Aorta (tissue), 5 donors: ENCODE data around the gene IGFBP6. TPM values are rescaled to one million over a fixed set of nuclear protein-coding genes. Genes with fewer than 3 reads are reported as not detected.

ENCODE experiments used
- ATAC-seq: fragments of 200-7000 bp; cut with Tn5 transposase; one replicate; pipeline ENCODE4 v1.9.1; 2022; ENCODE audit warnings: moderate library complexity; ENCODE audit not compliant: low FRiP score
- DNase-seq, 2 donors: peaks; one replicate each; pipeline ENCODE4 v3.0.0-alpha.2; 2020
- H3K27ac ChIP-seq, 2 donors: one replicate each; pipeline ENCODE4 v1.5.1; 2013; ENCODE audit warnings: low read length in 2 of 2, mild to moderate bottlenecking in 2 of 2, moderate library complexity in 2 of 2, control low read depth in 1 of 2, inconsistent platforms in 1 of 2, low read depth in 1 of 2
- H3K27me3 ChIP-seq, 2 donors: one replicate each; pipeline ENCODE4 v1.6.1; 2013; ENCODE audit warnings: control low read depth in 1 of 2, low read length in 1 of 2, mild to moderate bottlenecking in 1 of 2, moderate library complexity in 1 of 2; ENCODE audit not compliant: insufficient read depth in 2 of 2, control insufficient read depth in 1 of 2
- H3K36me3 ChIP-seq, 2 donors: one replicate each; pipeline ENCODE4 v1.6.1; 2013; ENCODE audit warnings: control low read depth in 1 of 2, low read length in 1 of 2, mild to moderate bottlenecking in 1 of 2; ENCODE audit not compliant: insufficient read depth in 2 of 2, control insufficient read depth in 1 of 2
- H3K4me1 ChIP-seq, 2 donors: one replicate each; pipeline ENCODE4 v1.6.1; 2013; ENCODE audit warnings: low read length in 2 of 2, control low read depth in 1 of 2, mild to moderate bottlenecking in 1 of 2, moderate library complexity in 1 of 2; ENCODE audit not compliant: insufficient read depth in 2 of 2, control insufficient read depth in 1 of 2
- H3K4me3 ChIP-seq, 2 donors: one replicate each; pipeline ENCODE4 v1.5.1; 2013; ENCODE audit warnings: low read length in 2 of 2, control low read depth in 1 of 2, mild to moderate bottlenecking in 1 of 2
- H3K9me3 ChIP-seq: one replicate; pipeline ENCODE4 v1.6.1; 2013; ENCODE audit warnings: mild to moderate bottlenecking, low read length; ENCODE audit not compliant: control insufficient read depth
- WGBS, 2 donors: extraction: QIAGEN DNeasy Blood & Tissue Kit; methylation state at CpG; one replicate each; pipeline ENCODE4 v1.1.7; 2013; 5-methylcytosine and 5-hydroxymethylcytosine counted together
- intact Hi-C, 2 donors: fragments of 100-400 bp; cut with DNase I; formaldehyde crosslinking; loops; one replicate each; pipeline versions ENCODE4 v1.14.2 to v1.15.0; 2022
- microRNA-seq, 2 donors: library from miRNA; unstranded; fragments of <30 nt; microRNA quantifications; one replicate each; pipeline ENCODE4 v1.2.0, GENCODE V29; 2020
- polyA plus RNA-seq, 2 donors: library from polyadenylated mRNA; stranded (reverse); fragments of 200-250 nt; gene quantifications; one replicate each; pipeline ENCODE4 v1.2.3, GENCODE V29; 2013
- total RNA-seq, 2 donors: library from RNA; stranded (reverse); fragmentation: NEBNext Ultra II Directional; extraction: Animal tissue kit (Norgen Biotek cat#: 25700); gene quantifications; one replicate each; pipeline ENCODE4 v1.2.1, GENCODE V29; 2021
- donor health status: healthy with polysubstance abuse.
- donor health status: Bipolar disorder and iron deficiency.
- donor health status: DM: no; HTN: no; CAD: no.
- donor health status: DM: no; HTN: no; CAD: no.
- donor health status: DM: yes; HTN: yes; CAD: no.

IGFBP6 gene
- total and polyA plus RNA-seq, 4 donors, result 507 to 979 (median 828) TPM

GRCh38 chr12:53133722-53134121, 36.3 kb downstream of the IGFBP6 start:
- Histone ChIP-seq H3K27ac (no peak overlapping the region), H3K9me3 (no peaks in the 10 kb centered on the region), H3K4me3 (no peak overlapping the region), H3K27me3 (peaks cover 0 to 2% of the 10 kb centered on the region in 2 donors), H3K36me3 (no peaks in the 10 kb centered on the region), H3K4me1 (no peaks in the 10 kb centered on the region)
- intact Hi-C loops, result no loop called here
- no peak for DNase-seq
- 92 to 97% methylated on average over 3 of the region's 3 CpGs for WGBS, 2 donors
- ATAC-seq, result no peak

DNA sequence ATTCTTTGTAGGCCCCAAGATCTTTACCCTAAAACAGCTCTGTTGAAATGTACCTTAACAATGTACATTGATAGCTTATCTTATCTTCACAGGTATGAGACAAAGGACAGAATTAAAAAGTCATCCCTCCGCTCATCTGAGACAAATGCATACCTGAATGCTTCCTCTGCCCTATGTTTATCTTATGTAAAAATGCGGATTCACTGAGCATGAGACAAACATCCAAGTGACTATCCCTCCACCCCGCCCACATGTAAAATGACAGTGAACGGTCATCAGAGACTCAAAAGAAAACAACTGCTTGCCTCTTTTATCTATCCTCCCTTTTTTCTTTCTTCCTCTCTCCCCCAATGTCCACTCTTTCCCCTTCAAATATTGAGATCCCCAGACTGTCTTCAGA, 45.9 kb downstream of the IGFBP6 start:
- DNase-seq (no peak), ATAC-seq (no peak)
- H3K9me3 ChIP-seq, result peaks cover 2% of the 10 kb centered on the region
- no peaks in the 10 kb centered on the region for H3K27me3 ChIP-seq
- no peak overlapping the region for H3K27ac ChIP-seq
- H3K4me3 ChIP-seq, result no peak overlapping the region
- H3K36me3 ChIP-seq, result no peaks in the 10 kb centered on the region
- no peaks in the 10 kb centered on the region for H3K4me1 ChIP-seq
- intact Hi-C loops, result no loop called here
- 89 to 91% methylated on average over 4 of the region's 4 CpGs for WGBS, 2 donors

DNA sequence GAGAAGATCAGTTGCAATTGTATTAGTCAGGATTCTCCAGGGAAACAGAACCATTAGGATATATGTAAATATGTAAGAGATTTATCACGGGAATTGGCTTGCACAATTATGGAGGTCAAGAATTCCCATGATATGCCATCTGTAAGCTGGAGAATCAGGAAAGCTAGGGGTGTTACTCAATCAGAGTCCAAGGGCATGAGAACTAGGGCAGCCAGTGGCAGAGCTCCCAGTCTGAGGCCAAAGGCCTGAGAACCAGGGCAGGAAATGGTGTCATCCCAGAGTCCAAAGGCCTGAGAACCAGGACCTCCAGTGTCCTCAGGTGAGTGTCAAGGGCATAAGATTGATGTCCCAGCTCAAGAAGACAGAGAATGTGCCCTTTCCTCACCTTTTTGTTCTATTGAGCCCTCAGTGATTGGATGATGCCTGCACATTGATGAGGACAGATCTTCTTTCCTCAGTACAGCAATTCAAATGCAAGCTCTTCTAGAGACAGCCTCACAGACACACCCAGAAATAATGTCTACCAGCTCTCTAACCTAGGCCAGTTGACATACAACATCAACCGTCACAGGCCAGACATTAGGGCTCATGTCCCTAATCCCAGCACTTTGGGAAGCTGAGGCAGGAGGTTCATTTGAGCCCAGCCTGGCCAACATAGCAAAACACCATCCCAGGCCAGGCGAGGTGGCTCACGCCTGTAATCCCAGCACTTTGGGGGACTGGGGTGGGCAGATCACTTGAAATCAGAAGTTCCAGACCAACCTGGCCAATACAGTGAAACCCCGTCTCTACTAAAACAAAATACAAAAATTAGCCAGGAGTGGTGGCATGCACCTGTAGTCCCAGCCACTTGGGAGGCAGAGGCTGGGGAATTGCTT, 48.2 kb downstream of the IGFBP6 start:
- Histone ChIP-seq H3K4me1 (no peaks in the 10 kb centered on the region), H3K27me3 (no peaks in the 10 kb centered on the region), H3K27ac (no peak overlapping the region), H3K4me3 (no peak overlapping the region), H3K36me3 (no peaks in the 10 kb centered on the region), H3K9me3 (no peaks in the 10 kb centered on the region)
- WGBS, 2 donors, result 88 to 91% methylated on average over 5 of the region's 5 CpGs
- DNase-seq (no peak), ATAC-seq (no peak)
- intact Hi-C loops, result no loop called here

DNA sequence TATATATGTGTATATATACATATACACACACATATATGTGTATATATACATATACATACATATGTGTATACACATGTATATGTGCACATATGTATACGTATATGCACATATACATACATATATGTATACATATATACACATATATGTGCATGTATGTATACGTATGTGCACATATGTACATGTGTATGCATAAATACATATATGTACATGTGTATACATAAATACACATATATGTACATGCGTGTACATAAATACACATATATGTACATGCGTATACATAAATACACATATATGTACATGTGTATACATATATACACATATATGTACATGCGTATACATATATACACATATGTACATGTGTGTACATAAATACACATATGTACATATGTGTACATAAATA, 49.7 kb downstream of the IGFBP6 start:
- no peaks in the 10 kb centered on the region for H3K36me3 ChIP-seq
- H3K27me3 ChIP-seq, result no peaks in the 10 kb centered on the region
- no peaks in the 10 kb centered on the region for H3K9me3 ChIP-seq
- DNase-seq, result no peak
- no peak overlapping the region for H3K27ac ChIP-seq
- 85 to 87% methylated on average over 5 of the region's 5 CpGs for WGBS, 2 donors
- H3K4me1 ChIP-seq, result no peaks in the 10 kb centered on the region
- H3K4me3 ChIP-seq, result no peak overlapping the region
- intact Hi-C loops, result no loop called here
- no peak for ATAC-seq

GRCh38 chr12:53147653-53148052, 50.2 kb downstream of the IGFBP6 start:
- intact Hi-C loops, result no loop called here
- ATAC-seq, result no peak
- H3K27me3 ChIP-seq, result no peaks in the 10 kb centered on the region
- DNase-seq, result no peak
- H3K36me3 ChIP-seq, result no peaks in the 10 kb centered on the region
- H3K27ac ChIP-seq, result no peak overlapping the region
- WGBS, 2 donors, result 89 to 90% methylated on average over 15 of the region's 15 CpGs
- no peaks in the 10 kb centered on the region for H3K9me3 ChIP-seq
- no peaks in the 10 kb centered on the region for H3K4me1 ChIP-seq
- no peak overlapping the region for H3K4me3 ChIP-seq

DNA sequence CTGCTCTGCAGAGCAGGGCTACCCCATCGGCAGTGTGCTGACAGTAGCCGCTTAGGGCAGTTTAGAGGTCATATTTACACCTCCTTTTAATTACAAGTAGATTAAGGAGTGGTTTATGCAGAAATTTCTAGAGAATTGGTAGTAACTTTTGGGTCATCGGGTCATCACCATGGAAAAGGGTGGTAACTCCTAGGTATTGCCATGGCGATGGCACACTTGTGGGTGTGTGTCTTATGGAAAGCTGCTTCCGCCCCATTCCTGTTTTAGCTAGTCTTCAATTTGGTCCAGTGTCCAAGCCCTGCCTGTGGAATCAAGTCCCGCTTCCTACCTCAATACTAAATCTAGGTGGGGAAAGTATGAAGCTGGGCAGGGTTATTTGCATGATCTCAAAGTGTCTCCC, 53.6 kb downstream of the IGFBP6 start:
- no peak overlapping the region for H3K27ac ChIP-seq
- no peaks in the 10 kb centered on the region for H3K27me3 ChIP-seq
- ATAC-seq, result no peak
- WGBS, 2 donors, result 93% methylated on average over 6 of the region's 6 CpGs
- no peaks in the 10 kb centered on the region for H3K4me1 ChIP-seq
- H3K4me3 ChIP-seq, result no peak overlapping the region
- H3K9me3 ChIP-seq, result no peaks in the 10 kb centered on the region
- intact Hi-C loops, result loop anchor here (5.0 to 10.0 kb wide), 2 partner anchors 34 to 86 kb away; no protein-coding TSS in a partner anchor
- DNase-seq, result no peak
- H3K36me3 ChIP-seq, result no peaks in the 10 kb centered on the region

Small RNA genes within 50 kb of the gene (microRNA-seq; reads per million reads assigned to microRNA genes)
- gene MIR6757, result 0.60 to 0.99 reads per million in 2 donors

Other genes starting within 250 kb of the IGFBP6 start
- not detected for gene KRT78, start 248.7 kb upstream of the IGFBP6 start, total RNA-seq
- 1 to 10 TPM in 1 of 2 donors, under 1 TPM in 1; 0.10 to 2.0 TPM for gene KRT78, start 248.7 kb upstream of the IGFBP6 start, polyA plus RNA-seq
- gene KRT8, start 192.6 kb upstream of the IGFBP6 start, total RNA-seq, result 100 to 1,000 TPM in 1 of 2 donors, 10 to 100 TPM in 1; 34.5 to 102 TPM
- gene KRT8, start 192.6 kb upstream of the IGFBP6 start, polyA plus RNA-seq, result 100 to 1,000 TPM in 1 of 2 donors, 10 to 100 TPM in 1; 39.4 to 323 TPM
- gene KRT18, start 148.5 kb upstream of the IGFBP6 start, total RNA-seq, result 1 to 10 TPM; 3.9 to 9.0 TPM
- 10 to 100 TPM; 15.8 to 54.1 TPM for gene KRT18, start 148.5 kb upstream of the IGFBP6 start, polyA plus RNA-seq
- gene EIF4B, start 91.2 kb upstream of the IGFBP6 start, total RNA-seq, result 100 to 1,000 TPM; 353 to 439 TPM
- 100 to 1,000 TPM; 147 to 259 TPM for gene EIF4B, start 91.2 kb upstream of the IGFBP6 start, polyA plus RNA-seq
- 100 to 1,000 TPM; 198 to 275 TPM for gene TNS2, start 47.6 kb upstream of the IGFBP6 start, total RNA-seq
- gene TNS2, start 47.6 kb upstream of the IGFBP6 start, polyA plus RNA-seq, result 100 to 1,000 TPM; 130 to 412 TPM
- 100 to 1,000 TPM in 1 of 2 donors, 10 to 100 TPM in 1; 71.6 to 101 TPM for gene SPRYD3, start 18.3 kb upstream of the IGFBP6 start, total RNA-seq
- 10 to 100 TPM; 53.8 to 60.9 TPM for gene SPRYD3, start 18.3 kb upstream of the IGFBP6 start, polyA plus RNA-seq
- 1 to 10 TPM in 1 of 2 donors, under 1 TPM in 1; 0.63 to 1.2 TPM for gene SOAT2, start 5.8 kb downstream of the IGFBP6 start, total RNA-seq
- gene SOAT2, start 5.8 kb downstream of the IGFBP6 start, polyA plus RNA-seq, result 1 to 10 TPM; 1.5 to 3.4 TPM
- 10 to 100 TPM; 34.0 to 46.3 TPM for gene ZNF740, start 83.1 kb downstream of the IGFBP6 start, total RNA-seq
- 10 to 100 TPM in 1 of 2 donors, 1 to 10 TPM in 1; 4.1 to 15.7 TPM for gene ZNF740, start 83.1 kb downstream of the IGFBP6 start, polyA plus RNA-seq
- gene CSAD, start 83.3 kb downstream of the IGFBP6 start, total RNA-seq, result 10 to 100 TPM; 52.7 to 74.4 TPM
- 100 to 1,000 TPM in 1 of 2 donors, 1 to 10 TPM in 1; 5.0 to 118 TPM for gene CSAD, start 83.3 kb downstream of the IGFBP6 start, polyA plus RNA-seq
- gene ITGB7, start 109.6 kb downstream of the IGFBP6 start, total RNA-seq, result 1 to 10 TPM; 3.2 to 5.8 TPM
- 1 to 10 TPM; 1.4 to 4.9 TPM for gene ITGB7, start 109.6 kb downstream of the IGFBP6 start, polyA plus RNA-seq
- 10 to 100 TPM; 32.7 to 63.9 TPM for gene RARG, start 134.5 kb downstream of the IGFBP6 start, total RNA-seq
- 10 to 100 TPM; 14.5 to 35.6 TPM for gene RARG, start 134.5 kb downstream of the IGFBP6 start, polyA plus RNA-seq
- 1 to 10 TPM in 1 of 2 donors, under 1 TPM in 1; 0.49 to 2.8 TPM for gene ESPL1, start 170.6 kb downstream of the IGFBP6 start, total RNA-seq
- 1 to 10 TPM in 1 of 2 donors, under 1 TPM in 1; 0.38 to 2.5 TPM for gene ESPL1, start 170.6 kb downstream of the IGFBP6 start, polyA plus RNA-seq
- 100 to 1,000 TPM; 386 to 452 TPM for gene PFDN5, start 197.9 kb downstream of the IGFBP6 start, total RNA-seq
- 1,000 to 10,000 TPM; 1,642 to 3,916 TPM for gene PFDN5, start 197.9 kb downstream of the IGFBP6 start, polyA plus RNA-seq
- 10 to 100 TPM; 32.7 to 43.6 TPM for gene MYG1, start 202.0 kb downstream of the IGFBP6 start, total RNA-seq
- gene MYG1, start 202.0 kb downstream of the IGFBP6 start, polyA plus RNA-seq, result 100 to 1,000 TPM in 1 of 2 donors, 10 to 100 TPM in 1; 38.6 to 112 TPM
- 10 to 100 TPM; 33.3 to 45.3 TPM for gene AAAS, start 223.9 kb downstream of the IGFBP6 start, total RNA-seq
- gene AAAS, start 223.9 kb downstream of the IGFBP6 start, polyA plus RNA-seq, result 100 to 1,000 TPM in 1 of 2 donors, 10 to 100 TPM in 1; 15.3 to 109 TPM
- gene SP7, start 238.7 kb downstream of the IGFBP6 start, total RNA-seq, result under 1 TPM in 1 of 2 donors, not detected in 1; 0.33 TPM
- gene SP7, start 238.7 kb downstream of the IGFBP6 start, polyA plus RNA-seq, result not detected